Germinal center (tissue), 1 donor: ENCODE results near the gene TGM2.

Experiments
- DNase-seq: peaks from one replicate; pipeline ENCODE4 v3.0.0; 2012; ENCODE audit warnings: mixed read lengths, low spot score

Gene TGM2

DNA sequence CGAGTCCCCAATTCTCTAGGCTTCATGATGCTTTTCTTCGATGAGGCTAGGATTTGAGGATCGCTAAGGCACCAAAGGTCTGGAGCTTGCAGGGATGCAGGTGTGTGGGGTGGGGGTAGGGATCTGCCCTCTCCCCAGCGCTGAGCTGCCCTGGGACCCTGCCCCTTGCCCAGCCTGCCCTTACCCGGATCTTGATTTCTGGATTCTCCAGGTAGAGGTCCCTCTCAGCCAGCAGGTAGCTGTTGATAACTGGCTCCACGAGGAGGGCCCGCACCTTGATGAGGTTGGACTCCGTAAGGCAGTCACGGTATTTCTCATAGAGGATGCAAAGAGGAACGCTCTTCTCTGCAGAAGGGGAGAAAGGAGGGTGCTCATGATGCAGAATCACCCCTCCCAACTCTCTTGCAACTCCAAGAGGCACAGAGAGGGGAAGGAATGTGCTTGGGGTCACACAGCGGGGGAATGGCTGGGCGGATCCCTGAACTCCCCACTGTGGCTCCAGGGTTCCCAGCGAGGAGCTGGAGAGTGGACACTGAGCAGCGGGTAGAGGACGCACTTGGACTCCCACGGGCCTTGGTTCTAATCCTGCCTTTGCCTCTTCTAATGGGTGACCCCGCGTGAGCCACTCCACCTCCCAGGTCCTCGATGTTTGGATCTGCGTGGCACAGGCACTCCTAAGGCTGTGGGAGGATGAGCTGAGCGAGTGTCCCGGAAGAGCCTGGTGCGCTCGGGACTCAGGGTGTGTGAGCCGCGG, 32.7 kb downstream of the TGM2 start:
- no peak for DNase-seq

DNA sequence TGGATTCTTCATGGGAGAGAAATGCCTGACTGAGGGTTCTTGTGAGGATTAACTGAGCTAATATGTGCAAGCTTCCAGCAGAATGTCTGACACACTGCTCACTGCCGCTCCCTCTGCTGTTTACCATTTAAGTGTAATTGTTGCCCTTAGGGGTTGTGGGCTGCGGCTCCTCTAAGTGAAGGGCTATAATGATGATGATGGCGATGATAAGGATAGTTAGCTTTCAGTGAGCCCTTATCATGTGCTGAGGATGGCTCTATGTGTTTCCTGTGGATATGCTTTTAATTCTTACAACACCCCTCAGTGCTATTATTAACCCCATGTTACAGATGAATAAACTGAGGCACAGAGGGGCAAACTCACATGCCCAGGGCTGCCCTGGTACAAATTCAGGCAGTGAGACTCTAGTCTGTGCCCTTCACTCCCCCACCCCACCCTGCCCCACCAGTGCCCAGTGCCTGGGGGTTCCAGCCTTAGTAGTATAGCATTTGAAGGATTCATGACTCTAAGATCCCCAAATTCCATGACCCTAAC, 33.4 kb downstream of the TGM2 start:
- DNase-seq = no peak

DNA sequence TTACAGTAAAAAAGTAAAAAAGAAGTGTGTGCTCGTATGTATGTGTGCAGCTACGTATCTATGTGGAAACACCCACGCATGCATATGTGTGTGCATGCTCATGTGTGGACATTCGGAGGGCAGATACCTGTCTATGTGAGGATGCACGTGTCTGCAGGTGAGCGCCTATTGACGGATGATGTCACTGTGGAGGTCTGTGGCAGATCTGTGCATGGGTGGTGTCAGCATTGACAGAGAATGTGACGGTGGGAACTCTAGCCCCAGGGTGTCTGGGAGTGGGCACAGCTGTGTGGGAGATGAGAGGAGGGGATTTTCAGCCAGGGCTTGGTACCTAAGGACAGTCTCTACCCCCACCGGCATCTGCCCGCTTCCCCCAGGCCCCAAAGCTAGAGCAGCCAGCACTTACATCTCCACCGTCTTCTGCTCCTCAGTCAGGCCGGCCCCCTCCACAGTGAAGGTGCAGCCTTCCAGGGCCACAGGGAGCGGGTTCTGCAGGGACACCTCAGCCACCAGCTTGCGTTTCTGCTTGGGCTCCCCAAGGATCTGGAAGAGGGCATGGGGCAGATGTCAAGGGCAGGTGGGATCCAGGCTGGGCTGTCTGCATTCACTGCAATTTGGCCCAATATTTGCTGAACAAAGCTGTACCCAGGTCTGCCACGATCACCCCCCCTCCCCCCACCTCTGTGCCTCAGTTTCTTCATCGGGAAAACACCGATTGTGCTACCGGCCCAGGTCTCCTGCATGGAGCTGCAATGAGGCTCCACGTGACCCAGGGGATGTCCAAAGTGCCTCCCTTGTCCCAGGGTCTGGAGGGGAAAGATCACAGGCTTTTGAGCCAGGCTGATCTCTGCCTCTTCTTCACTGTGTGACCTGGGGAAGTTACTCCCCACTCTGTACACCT, 34.1 kb downstream of the TGM2 start:
- DNase-seq = no peak

DNA sequence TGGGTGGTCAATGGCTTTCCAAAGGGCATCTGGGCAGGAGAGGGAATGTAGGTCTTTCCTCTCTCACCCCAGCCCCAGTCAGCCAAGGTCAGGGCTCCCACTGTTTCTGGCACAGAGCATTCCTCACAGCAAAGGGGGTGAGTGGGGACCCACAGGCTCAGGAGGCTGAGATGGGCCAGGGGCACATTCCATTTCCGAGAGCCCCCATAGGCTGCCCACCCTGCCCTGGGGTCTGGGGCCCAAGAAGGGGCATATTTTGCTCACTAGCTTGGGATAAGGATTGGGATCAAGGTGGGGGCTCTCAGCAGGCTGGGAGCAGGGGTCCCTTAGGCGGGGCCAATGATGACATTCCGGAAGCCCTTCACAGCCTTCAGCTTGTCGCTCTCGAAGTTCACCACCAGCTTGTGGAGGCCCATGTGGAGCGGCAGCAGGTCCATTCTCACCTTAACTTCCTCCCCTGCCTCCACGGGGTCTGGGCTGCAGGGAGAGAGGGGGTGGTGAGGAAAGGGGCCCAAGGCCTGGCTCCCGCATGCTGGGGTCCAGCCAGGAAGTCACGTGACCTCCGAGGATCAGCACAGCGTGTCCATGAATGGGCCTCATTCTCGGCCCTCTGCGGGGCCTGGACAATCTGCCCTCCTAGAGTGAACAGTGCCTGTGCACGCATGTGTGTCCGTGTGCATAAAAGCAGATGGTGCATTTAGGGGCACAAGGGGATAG, 35.0 kb downstream of the TGM2 start:
- no peak for DNase-seq

DNA sequence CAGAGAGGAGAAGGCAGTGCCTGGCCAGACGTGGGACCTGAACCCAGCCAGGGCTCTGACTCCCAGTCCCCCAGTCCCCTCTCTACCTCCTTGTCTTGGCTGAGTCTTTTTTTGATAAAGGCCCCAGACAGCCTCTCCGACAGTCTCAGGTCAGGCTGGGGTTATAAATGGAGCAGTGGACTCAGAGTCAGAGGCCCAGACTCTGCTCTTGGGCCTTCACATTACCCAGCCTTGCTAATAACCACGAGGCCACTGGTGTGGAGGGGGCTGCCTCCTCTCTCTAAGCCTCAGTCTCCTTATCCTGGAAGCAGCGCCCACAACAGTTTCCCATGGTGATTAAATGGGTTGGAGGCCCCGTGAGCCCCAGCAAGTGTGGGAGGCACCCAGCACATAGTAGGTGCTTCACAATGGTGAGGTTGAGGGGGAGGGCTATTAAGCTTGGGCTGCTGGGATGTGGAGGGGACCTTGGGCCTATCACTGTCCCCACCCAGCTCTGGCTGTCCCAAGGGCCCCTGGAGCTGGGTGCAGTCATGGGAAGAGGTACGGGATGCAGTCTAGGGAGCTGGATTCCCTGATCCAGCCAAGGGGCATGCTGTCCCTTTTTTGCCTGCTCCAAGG, 35.7 kb downstream of the TGM2 start:
- no peak for DNase-seq

DNA sequence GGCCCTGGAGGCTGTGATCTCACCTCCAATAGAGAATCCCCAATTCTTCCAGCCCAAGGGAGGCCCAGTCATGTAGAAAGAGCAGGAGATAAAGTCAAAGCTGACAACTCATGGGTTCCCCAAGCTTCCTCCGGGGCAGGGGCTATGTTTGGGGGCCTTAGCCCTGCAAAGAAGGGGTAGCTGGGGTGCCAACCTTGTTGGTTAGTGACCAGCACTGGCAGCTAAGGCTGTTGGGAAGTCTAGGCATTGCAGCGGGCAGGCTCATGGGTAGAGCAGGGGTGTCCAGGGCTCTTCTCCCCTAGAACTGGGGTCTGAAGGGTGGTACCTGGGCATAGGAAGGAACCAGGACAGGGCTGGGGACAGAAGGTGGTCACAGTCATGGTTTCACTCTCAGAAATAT, 36.4 kb downstream of the TGM2 start:
- DNase-seq = no peak

DNA sequence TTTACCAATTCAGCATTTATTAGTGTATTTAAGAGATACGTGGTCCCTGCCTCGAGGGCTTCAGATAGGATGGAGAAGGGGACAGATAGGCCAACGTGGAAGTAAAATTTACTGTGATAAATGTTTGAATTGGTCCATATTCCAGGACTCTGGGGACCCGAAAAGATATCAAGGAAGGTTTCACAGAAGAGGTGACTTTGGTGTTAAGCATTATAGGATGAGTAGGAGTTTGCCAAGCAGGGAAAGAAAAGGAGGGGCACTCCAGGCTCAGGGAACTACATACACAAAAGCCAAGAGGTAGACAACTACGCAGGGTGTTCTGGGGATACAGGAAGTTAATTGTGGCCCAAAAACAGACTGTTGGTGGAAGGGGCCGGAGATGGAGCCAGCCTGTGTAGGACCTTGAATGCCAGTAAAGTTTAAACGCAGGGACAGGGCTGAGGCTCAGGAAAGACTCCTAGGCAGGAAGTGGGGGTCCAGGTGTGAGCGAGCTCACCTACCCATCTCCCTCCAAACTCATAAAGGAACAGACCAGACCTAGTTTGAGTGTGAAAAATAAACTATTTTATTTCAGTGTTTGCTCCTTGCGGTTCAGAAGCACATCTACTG, 37.0 kb downstream of the TGM2 start:
- no peak for DNase-seq

DNA sequence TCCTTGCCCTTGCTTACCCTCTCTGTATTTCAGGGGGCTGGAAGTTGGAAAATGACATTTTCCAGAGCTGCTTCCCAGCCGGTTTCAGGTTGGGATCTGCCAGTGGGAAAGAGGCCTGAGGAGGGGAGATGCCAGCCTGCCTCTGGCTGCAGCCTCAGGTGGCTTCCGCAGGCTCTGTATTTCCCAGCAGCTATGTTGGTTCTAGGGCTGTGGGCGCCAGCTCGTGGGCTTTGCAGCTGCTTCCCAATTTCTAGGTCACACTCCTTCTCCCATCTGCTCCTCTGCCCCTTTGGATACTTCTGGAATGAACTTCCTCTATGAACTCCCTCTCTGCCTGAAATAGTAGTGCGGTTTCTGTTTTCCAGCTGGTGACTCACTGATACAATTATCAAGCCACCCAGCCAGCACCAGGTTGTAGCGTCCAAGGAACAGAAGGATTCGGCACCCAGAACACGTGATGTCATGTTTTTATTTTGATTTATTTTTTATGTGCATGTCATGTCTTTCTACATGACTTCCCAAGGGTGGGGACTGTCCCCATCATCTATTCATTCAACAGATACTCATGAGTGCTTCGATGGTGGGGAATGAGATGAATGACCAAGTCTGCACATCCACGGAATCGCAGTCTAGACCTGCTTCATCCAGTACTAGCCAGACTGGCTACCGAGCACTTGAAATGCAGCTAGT, 38.0 kb downstream of the TGM2 start:
- DNase-seq = no peak

DNA sequence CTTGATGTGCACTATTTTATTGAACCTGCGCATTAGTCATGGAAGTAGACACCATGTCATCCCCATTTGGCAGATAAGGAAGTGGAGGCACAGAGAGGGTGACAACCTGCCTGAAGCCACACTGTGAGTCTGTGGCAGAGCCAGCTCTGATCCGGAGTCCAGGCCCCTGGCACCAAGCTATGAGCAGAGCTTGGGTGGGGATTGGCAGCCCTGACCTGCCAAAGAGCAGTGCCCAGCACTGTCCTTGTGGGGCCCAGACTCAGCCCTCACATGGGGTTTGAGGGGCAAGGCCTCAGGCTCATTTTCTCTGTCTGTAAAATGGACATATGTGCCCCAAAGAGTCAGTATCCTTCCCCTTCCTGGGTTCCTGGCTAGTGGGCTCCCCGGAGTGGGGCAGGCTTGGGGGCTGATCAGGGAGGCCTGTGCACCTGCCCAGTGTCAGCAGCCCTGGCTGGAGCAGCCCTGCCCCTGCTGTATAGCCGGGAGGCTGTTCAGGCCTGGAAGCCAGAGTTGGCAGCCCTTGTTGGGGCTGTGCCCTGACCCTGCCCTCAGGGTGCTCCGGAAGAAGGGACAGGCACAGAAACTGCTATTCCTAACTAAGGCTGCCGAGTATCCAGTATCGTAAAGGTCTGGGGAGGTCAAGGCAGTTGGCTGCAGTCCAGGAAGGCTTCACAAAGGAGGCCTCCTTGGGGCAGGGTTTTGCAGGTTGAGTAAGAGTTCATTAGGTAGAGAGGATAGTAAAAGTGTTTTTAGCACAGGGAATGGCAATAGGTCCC, 38.7 kb downstream of the TGM2 start:
- DNase-seq = no peak

DNA sequence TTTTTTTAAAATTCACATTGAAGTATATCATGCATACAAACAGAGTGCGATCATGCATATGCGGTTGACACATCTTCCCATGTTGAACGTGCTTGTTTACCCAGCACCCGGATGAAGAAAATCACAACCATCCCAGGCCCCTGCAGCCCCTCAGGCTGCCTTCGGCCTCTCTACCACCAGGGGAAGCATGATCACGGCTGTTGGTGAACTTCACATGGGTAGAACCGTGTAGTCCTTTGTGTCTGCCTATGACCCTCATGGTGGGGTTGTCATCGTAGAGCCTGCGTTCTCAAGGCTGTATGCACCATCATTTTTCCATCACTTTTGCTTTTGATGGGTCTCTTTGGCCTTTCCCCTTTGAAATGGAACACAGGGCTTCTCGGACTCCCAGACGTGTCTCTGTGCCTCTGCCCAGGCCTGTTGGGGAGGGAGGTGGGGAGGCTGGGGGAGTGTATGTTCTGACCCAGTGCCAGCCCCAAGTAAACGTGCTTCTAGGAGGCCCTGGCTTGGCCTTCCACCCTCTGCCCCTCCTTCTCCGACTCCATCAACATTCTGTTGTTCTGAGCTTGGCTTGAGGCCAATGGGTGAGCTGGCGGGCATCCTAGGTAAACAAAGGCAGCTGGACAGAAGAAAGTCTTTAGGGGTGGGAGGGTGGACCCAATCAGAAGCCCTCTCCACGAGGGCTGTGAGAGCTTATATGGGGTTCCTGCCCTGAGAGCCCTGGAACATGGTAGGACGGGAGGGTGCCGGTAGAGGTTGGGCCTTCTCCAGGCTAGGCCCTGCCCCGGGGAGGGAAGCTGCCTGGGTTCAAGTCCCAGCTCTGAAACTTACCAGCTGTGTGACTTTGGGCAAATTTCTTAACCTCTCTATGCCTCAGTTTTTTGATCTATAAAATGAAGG, 39.7 kb downstream of the TGM2 start:
- no peak for DNase-seq

DNA sequence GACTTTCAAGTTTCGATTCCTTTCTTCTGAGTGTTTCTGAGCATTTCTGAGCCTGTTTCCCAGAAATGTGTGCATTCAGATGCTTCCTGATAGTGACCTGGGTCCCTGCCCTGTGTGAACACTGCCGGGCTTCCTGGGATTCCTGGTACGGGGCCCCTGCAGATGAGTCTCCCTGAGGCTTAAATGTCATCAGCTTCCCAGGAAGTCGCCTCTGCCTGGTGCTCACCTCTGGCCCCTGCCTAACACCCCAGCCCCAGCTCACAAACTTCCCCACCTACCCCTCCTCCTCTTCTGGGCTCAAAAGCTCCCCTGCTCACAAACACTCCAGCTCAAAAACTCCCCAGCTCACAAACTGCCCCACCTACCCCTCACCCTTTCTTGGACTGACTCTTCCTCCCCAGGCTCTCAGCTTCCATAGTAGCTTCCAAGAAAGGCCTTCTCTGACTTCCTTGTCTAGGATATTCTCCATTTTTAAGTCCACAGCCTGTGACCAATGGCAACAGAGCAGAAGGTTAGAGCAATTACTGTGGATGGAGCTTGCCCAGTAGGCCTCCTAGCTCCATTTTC, 42.0 kb downstream of the TGM2 start:
- DNase-seq = no peak

DNA sequence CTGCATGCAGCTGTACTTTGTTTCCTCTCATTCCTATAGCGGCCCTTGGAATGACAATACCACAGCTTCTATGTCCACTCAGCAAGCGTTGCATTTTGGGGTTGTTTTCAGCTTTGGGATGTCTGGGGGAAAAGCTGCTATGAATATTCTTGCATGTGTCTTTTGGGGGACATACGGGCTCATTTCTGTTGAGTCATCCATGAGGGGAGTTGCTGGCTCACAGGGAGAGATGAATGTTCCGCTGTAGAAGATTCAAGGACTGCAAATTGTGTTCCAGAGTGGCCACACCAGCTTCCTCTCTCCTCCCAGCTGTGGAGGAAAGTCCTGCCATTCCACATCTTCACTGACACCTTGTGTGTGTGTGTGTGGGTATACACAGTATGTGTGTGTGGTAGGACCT, 43.3 kb downstream of the TGM2 start:
- no peak for DNase-seq

DNA sequence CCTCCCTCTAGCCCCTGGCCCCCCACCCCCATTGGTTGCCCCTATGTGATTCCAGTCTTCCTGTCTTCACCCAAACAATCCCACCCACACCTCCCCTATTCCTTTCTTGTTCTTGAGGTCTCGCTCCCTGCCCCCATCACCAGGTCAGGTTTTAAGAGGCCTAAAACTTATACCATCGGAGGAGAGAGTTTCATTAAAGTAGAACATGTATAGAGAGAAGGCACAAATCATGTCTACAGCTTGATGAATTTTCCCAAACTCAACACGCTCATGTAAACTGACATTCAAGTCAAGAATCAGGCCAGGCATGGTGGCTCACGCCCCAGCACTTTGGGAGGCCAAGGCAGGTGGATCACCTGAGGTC, 44.5 kb downstream of the TGM2 start:
- DNase-seq = no peak

DNA sequence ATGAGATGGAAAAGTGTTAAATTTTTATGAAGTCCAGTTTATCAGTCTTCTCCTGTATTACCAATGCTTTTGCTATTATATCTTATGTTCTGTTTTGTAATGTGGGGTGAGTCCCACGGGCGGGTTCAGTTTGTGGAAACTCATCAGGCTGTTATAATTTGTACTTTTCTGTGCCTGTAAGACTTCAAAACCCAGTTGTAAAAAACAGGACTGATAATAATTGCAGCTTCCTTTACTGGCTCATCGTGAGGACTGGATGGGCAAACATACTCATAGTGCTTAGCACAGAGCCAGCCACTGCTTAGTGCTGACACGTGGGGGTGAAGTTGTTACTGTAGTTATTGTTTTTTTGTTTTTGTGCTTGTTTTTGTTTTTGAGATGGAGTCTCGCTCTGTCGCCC, 45.6 kb downstream of the TGM2 start:
- DNase-seq = no peak

DNA sequence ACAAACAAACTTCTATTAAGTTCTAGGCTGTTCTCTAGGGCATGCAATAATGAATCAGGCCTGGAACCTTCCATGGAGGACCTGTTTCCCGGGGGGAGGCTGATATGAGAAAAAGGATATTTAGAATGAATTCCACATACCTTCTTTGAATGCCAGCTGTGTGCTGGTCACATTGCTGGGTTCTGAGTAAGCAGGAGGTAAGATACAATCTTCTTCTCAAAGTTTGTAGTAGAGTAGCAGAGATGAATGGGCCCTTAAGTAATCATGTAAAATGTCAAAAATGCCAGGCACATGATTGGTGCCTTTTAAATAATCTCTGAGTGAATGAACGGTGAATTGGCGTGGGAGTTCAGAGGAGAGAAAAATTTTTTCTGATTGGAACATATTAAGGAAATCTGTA, 47.4 kb downstream of the TGM2 start:
- DNase-seq = no peak

DNA sequence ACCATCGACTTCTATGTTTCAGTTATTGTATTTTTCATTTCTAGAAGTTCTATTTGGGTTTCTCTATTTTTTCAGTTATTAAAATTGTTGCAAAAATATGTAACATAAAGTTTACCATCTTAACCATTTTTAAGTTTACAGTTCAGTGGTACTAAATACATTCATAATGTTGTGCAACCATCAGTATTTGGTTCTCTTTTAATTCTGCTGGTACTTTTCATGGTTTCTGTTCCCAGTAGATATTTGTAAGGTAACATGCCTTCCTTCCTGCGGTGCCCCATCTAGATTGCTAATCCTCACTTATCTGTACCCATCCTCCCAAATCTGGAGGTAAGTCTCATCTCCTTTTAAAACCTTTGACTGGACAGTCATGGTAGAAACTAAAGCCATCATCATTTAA, 47.9 kb downstream of the TGM2 start:
- no peak for DNase-seq

DNA sequence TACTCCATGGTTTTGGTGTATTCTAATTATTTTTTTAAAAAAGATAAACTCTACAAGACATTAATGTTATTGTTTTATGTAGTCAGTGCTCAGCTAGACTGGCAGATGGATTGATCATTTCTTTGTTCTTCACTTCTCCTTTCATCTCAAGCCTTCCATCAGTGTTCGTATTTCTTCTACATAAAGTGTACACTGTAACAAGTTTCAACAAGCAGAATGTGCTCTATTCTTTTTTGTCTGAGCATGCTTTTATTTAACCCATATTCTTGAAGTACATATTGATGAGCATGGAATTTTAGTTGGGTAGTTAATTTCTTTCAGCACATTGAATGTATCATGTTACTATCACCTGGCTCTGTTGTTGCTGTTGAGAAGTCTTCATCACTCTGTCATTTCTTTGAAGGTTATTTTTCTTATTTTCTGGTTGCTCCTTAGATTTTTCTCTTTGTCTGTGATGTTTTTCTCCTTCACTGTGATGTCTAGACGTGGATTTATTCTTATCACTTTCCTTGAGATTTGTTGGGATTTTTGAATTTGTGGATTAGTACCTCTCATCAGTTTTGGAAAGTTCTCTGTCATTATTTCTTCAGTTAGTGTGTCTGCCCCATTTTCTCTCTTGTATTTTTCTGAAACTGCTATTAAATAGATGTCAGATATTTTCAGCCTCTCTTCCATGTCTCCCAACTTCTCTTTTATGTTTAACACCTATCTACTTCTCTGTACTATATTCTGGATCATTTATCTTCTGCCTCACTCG, 48.5 kb downstream of the TGM2 start:
- DNase-seq = no peak

DNA sequence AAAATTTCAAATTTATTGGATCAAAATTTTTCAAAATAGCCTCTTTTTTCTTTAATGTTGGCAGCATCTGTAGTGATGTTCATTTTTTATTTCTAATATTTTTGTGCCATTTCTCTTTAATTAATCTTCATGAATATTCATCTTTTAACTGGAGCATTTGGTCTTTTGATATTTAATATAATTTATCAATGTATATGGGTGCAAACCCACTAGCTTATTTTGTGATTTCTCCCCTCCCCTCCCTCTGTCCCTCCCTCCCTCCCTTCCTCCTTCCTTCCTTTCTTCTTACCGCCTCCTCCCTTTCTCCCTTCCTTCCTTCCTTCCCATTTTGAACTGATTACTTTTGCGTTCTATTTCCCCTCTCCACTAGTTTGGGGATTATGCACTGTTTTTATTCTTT, 49.2 kb downstream of the TGM2 start:
- DNase-seq = no peak
